CD8-positive, alpha-beta memory T cell (primary cell): ENCODE measurements around the gene TMEM106B. TPM values are rescaled to one million over a fixed set of nuclear protein-coding genes. Genes with fewer than 3 reads are reported as not detected.

ENCODE experiments used
- CTCF ChIA-PET: fragments of 350-600 bp; sonication (Branson Sonifier 250); formaldehyde crosslinking; loops from one replicate; lab custom pipeline; 2021; ENCODE audit warnings: antibody characterized with exemption; lab: Charles Lee
- POLR2A ChIA-PET: fragments of 350-600 bp; sonication (Branson Sonifier 250); formaldehyde crosslinking; loops from one replicate; lab custom pipeline; 2021; ENCODE audit warnings: antibody characterized with exemption; lab: Charles Lee
- DNase-seq, 5 donors: peaks; one replicate each; pipeline versions ENCODE4 v3.0.0 to v3.0.0-alpha.2; 2020 to 2022; ENCODE audit warnings: mixed read lengths in 1 of 5
- H3K27ac ChIP-seq: one replicate; pipeline ENCODE4 v1.7.0; 2013; ENCODE audit warnings: low read depth, mild to moderate bottlenecking, low read length, moderate library complexity
- H3K27me3 ChIP-seq: 2 replicates; pipeline ENCODE4 v1.7.0; 2013; ENCODE audit warnings: low read length, mild to moderate bottlenecking; ENCODE audit not compliant: insufficient read depth, poor library complexity, severe bottlenecking
- H3K36me3 ChIP-seq: 2 replicates; pipeline ENCODE4 v1.7.0; 2013; ENCODE audit warnings: mild to moderate bottlenecking, low read length, moderate library complexity; ENCODE audit not compliant: insufficient read depth
- H3K4me1 ChIP-seq: 2 replicates; pipeline ENCODE4 v1.7.0; 2013; ENCODE audit warnings: mild to moderate bottlenecking, low read length, moderate library complexity; ENCODE audit not compliant: insufficient read depth
- H3K4me3 ChIP-seq: 2 replicates; pipeline ENCODE4 v1.7.0; 2013; ENCODE audit warnings: mild to moderate bottlenecking, low read length
- H3K9me3 ChIP-seq: 2 replicates; pipeline ENCODE4 v1.7.0; 2013; ENCODE audit warnings: mild to moderate bottlenecking, low read length
- H3K27ac Mint-ChIP-seq, 8 donors: one replicate each; pipeline ENCODE4 v1.8.0; 2020 to 2021; ENCODE audit warnings: mixed read lengths in 8 of 8, mild to moderate bottlenecking in 6 of 8, inconsistent platforms in 3 of 8, moderate library complexity in 3 of 8
- H3K27me3 Mint-ChIP-seq, 2 donors: one replicate each; pipeline ENCODE4 v1.8.0; 2020 to 2021; ENCODE audit warnings: mixed read lengths in 2 of 2, mild to moderate bottlenecking in 1 of 2, moderate library complexity in 1 of 2
- H3K36me3 Mint-ChIP-seq, 3 donors: one replicate each; pipeline ENCODE4 v1.8.0; 2020 to 2021; ENCODE audit warnings: mixed read lengths in 3 of 3, inconsistent platforms in 1 of 3, mild to moderate bottlenecking in 1 of 3
- H3K4me1 Mint-ChIP-seq, 3 donors: one replicate each; pipeline ENCODE4 v1.8.0; 2020 to 2021; ENCODE audit warnings: mixed read lengths in 3 of 3, inconsistent platforms in 1 of 3, mild to moderate bottlenecking in 1 of 3
- H3K4me3 Mint-ChIP-seq, 7 donors: one replicate each; pipeline ENCODE4 v1.8.0; 2020 to 2021; ENCODE audit warnings: mixed read lengths in 7 of 7, mild to moderate bottlenecking in 6 of 7, moderate library complexity in 4 of 7, inconsistent platforms in 2 of 7
- H3K9me3 Mint-ChIP-seq, 5 donors: one replicate each; pipeline ENCODE4 v1.8.0; 2020 to 2022; ENCODE audit warnings: mixed read lengths in 5 of 5, mild to moderate bottlenecking in 3 of 5, moderate library complexity in 2 of 5, inconsistent platforms in 1 of 5
- polyA plus RNA-seq: library from polyadenylated mRNA; unstranded; fragments of 300-500 nt; fragmentation: Illumina TruSeq; gene quantifications from one replicate; pipeline ENCODE4 v1.2.3, GENCODE V29; 2021
- total RNA-seq, 2 experiments: library from RNA; stranded (reverse); gene quantifications; one replicate each; pipeline ENCODE4 v1.2.3, GENCODE V29; 2021

TMEM106B gene
- total and polyA plus RNA-seq, 3 experiments from 2014 or later = 26.8 to 32.7 (median 27.3) TPM

DNA sequence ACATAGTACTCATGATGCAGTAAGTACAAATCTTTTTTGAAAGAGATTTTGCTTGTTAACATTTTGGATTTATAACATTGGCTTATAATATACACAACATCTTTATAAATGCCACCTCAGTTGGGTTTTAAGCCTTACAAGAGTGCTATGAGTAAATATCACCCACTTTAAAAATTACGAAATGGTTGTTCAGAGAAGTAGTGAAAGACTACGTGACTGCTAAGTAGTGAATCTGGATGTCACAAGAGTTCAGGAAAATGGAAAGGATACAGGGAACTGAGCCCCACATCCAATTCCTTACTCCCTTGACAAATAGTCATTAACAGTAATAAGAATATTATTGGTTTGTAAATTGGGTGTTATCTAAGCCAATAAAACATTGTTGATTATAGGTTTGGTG lies 20.0 kb downstream of the TMEM106B start:
- peaks cover 3% of the 10 kb centered on the region for H3K4me1 ChIP-seq
- no peaks in the 10 kb centered on the region for H3K9me3 Mint-ChIP-seq
- ChIA-PET CTCF (interaction anchor here (1.4 kb wide), 1 partner anchor 19 kb away, joined by 3 read pairs; no protein-coding TSS in a partner anchor), POLR2A (no interaction called here)
- no peaks in the 10 kb centered on the region for H3K27me3 ChIP-seq
- H3K9me3 ChIP-seq = no peaks in the 10 kb centered on the region
- peaks cover 5 to 14% (median 6%) of the 10 kb centered on the region in 3 donors for H3K4me1 Mint-ChIP-seq
- H3K36me3 ChIP-seq = peaks cover 4% of the 10 kb centered on the region
- no peak overlapping the region for H3K4me3 Mint-ChIP-seq
- no peak overlapping the region for H3K27ac ChIP-seq
- DNase-seq = no peak
- H3K4me3 ChIP-seq = no peak overlapping the region
- H3K36me3 Mint-ChIP-seq = peaks cover 10 to 57% (median 24%) of the 10 kb centered on the region in 3 donors
- H3K27ac Mint-ChIP-seq = no peak overlapping the region
- H3K27me3 Mint-ChIP-seq = no peaks in the 10 kb centered on the region

- no peaks in the 10 kb centered on the region for H3K9me3 Mint-ChIP-seq
- CTCF ChIA-PET = no interaction called here
Observed at GRCh38 chr7:12233175-12233574, 22.1 kb downstream of the TMEM106B start.

DNA sequence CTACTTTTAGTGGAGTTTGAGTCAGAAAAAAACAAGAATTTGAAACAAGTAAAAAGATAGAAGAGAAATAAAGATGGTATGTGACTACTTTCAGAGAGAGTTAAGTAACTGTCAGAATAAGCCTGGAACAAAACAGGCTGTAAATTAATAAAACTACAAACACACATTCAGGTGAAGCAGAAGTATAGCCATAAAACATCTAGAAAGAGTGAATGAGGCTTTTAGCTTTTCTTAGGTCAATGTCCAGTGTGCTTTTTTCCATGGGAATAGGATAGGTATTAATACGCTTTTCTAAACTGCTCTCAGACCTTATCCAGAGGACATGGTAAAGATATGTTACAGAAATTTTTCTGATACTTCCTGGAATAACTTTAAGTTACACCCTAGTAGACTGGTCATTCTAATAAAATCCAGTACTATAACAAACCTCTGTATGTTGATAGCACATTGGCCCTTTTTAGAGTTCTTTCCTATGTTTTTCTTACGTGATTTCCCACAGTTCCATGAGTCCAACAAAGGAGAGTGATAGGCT lies 23.3 kb downstream of the TMEM106B start:
- Mint-ChIP-seq H3K27me3 (no peaks in the 10 kb centered on the region), H3K36me3 (peaks cover 23 to 65% (median 37%) of the 10 kb centered on the region in 3 donors), H3K9me3 (no peaks in the 10 kb centered on the region), H3K27ac (peak overlapping the region in 3 of 8 donors; percentile 19 to 35 (median 24)), H3K4me1 (peaks cover 2 to 8% (median 4%) of the 10 kb centered on the region in 3 donors), H3K4me3 (no peak overlapping the region)
- no peaks in the 10 kb centered on the region for H3K9me3 ChIP-seq
- peaks cover 4% of the 10 kb centered on the region for H3K36me3 ChIP-seq
- DNase-seq = no peak
- H3K27me3 ChIP-seq = no peaks in the 10 kb centered on the region
- H3K4me3 ChIP-seq = no peak overlapping the region
- CTCF ChIA-PET = no interaction called here
- peaks cover 1% of the 10 kb centered on the region for H3K4me1 ChIP-seq
- H3K27ac ChIP-seq = no peak overlapping the region
- POLR2A ChIA-PET = no interaction called here

More at GRCh38 chr7:12233175-12233574, 22.1 kb downstream of the TMEM106B start:
- Histone ChIP-seq H3K4me3 (no peak overlapping the region), H3K4me1 (no peaks in the 10 kb centered on the region), H3K27me3 (no peaks in the 10 kb centered on the region), H3K27ac (no peak overlapping the region), H3K9me3 (no peaks in the 10 kb centered on the region), H3K36me3 (peaks cover 4% of the 10 kb centered on the region)
- H3K27ac Mint-ChIP-seq = peak overlapping the region in 2 of 8 donors; percentile 13 to 19
- DNase-seq = no peak
- H3K27me3 Mint-ChIP-seq = no peaks in the 10 kb centered on the region
- H3K4me3 Mint-ChIP-seq = no peak overlapping the region
- POLR2A ChIA-PET = no interaction called here
- peaks cover 18 to 59% (median 30%) of the 10 kb centered on the region in 3 donors for H3K36me3 Mint-ChIP-seq
- peaks cover 0 to 6% (median 0%) of the 10 kb centered on the region in 3 donors for H3K4me1 Mint-ChIP-seq

DNA sequence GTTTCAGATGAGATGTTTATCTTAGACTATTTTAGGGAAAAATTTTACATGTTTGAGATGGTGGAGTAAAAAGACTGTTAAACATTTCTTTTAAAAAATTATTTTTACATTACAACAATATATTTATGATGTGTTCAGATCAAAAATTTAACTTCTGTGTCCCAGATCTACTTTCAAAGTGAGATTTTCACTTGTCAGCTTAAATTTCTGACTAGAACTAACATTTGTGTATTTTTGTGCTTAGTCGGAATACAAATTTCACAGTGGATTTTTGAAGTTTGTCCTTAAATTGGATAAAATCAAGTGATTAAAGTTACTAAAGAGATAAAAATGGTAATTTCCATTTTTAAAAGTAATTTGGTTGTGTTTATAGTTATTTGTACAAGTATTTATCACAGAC lies 24.9 kb downstream of the TMEM106B start:
- peaks cover 18 to 55% (median 37%) of the 10 kb centered on the region in 3 donors for H3K36me3 Mint-ChIP-seq
- CTCF ChIA-PET = no interaction called here

DNA sequence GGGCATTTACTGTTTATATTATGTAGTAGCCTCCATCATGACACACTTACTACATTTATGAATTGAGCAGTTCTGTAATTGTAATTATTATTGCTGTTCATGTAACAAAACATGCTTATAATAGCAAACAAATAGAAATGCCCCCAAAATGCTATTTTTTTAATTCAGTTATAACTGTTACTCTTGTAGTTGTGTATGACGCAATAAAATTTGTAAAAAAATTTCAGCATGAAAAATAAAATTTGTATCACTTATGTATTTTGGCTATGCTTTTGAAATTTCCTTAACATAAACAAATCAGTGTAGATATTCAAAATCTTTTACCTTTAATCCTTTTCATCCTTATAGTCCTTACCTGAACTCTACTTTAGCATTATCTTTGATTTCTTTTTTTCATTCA lies 25.9 kb downstream of the TMEM106B start:
- Mint-ChIP-seq H3K9me3 (no peaks in the 10 kb centered on the region), H3K36me3 (peaks cover 25 to 53% (median 37%) of the 10 kb centered on the region in 3 donors), H3K27ac (no peak overlapping the region), H3K27me3 (no peaks in the 10 kb centered on the region), H3K4me3 (no peak overlapping the region), H3K4me1 (peaks cover 12 to 22% (median 19%) of the 10 kb centered on the region in 3 donors)
- H3K36me3 ChIP-seq = peaks cover 4% of the 10 kb centered on the region
- no peaks in the 10 kb centered on the region for H3K27me3 ChIP-seq
- H3K4me1 ChIP-seq = peaks cover 8% of the 10 kb centered on the region
- ChIA-PET POLR2A (no interaction called here), CTCF (no interaction called here)
- H3K9me3 ChIP-seq = no peaks in the 10 kb centered on the region
- no peak overlapping the region for H3K4me3 ChIP-seq
- no peak overlapping the region for H3K27ac ChIP-seq
- DNase-seq = no peak

More for the DNA sequence above, 24.9 kb downstream of the TMEM106B start:
- Histone ChIP-seq H3K9me3 (no peaks in the 10 kb centered on the region), H3K4me3 (no peak overlapping the region), H3K27me3 (no peaks in the 10 kb centered on the region), H3K4me1 (peaks cover 8% of the 10 kb centered on the region), H3K27ac (no peak overlapping the region), H3K36me3 (peaks cover 4% of the 10 kb centered on the region)
- DNase-seq = no peak
- Mint-ChIP-seq H3K9me3 (no peaks in the 10 kb centered on the region), H3K4me3 (no peak overlapping the region), H3K4me1 (peaks cover 12 to 20% (median 16%) of the 10 kb centered on the region in 3 donors), H3K27me3 (no peaks in the 10 kb centered on the region), H3K27ac (no peak overlapping the region)
- POLR2A ChIA-PET = no interaction called here

- Histone ChIP-seq H3K27ac (no peak overlapping the region), H3K4me1 (peaks cover 8% of the 10 kb centered on the region), H3K9me3 (no peaks in the 10 kb centered on the region), H3K36me3 (no peaks in the 10 kb centered on the region), H3K27me3 (no peaks in the 10 kb centered on the region), H3K4me3 (no peak overlapping the region)
- Mint-ChIP-seq H3K4me1 (peaks cover 12 to 22% (median 19%) of the 10 kb centered on the region in 3 donors), H3K9me3 (no peaks in the 10 kb centered on the region), H3K27ac (peak overlapping the region in 4 of 8 donors; percentile 3 to 64 (median 42)), H3K36me3 (peaks cover 23 to 31% (median 25%) of the 10 kb centered on the region in 3 donors), H3K27me3 (no peaks in the 10 kb centered on the region), H3K4me3 (peak overlapping the region in 1 of 7 donors; percentile 2)
- ChIA-PET CTCF (no interaction called here), POLR2A (interaction anchor here (1.4 kb wide), 1 partner anchor 28 kb away, joined by 3 read pairs; the partner anchor contains the start of gene TMEM106B)
- no peak for DNase-seq
Observed at GRCh38 chr7:12239806-12240205, 28.7 kb downstream of the TMEM106B start.

GRCh38 chr7:12244129-12244528 lies 33.0 kb downstream of the TMEM106B start:
- Mint-ChIP-seq H3K9me3 (no peaks in the 10 kb centered on the region), H3K27ac (no peak overlapping the region), H3K4me1 (peaks cover 12 to 18% (median 17%) of the 10 kb centered on the region in 3 donors), H3K4me3 (no peak overlapping the region), H3K27me3 (no peaks in the 10 kb centered on the region), H3K36me3 (peaks cover 6 to 10% (median 6%) of the 10 kb centered on the region in 3 donors)
- CTCF ChIA-PET = no interaction called here
- Histone ChIP-seq H3K36me3 (no peaks in the 10 kb centered on the region), H3K27me3 (no peaks in the 10 kb centered on the region), H3K9me3 (no peaks in the 10 kb centered on the region), H3K4me3 (no peak overlapping the region), H3K27ac (no peak overlapping the region), H3K4me1 (peaks cover 8% of the 10 kb centered on the region)
- POLR2A ChIA-PET = no interaction called here
- no peak for DNase-seq

GRCh38 chr7:12244694-12245093 lies 33.6 kb downstream of the TMEM106B start:
- Mint-ChIP-seq H3K9me3 (no peaks in the 10 kb centered on the region), H3K4me1 (peaks cover 8 to 13% (median 12%) of the 10 kb centered on the region in 3 donors), H3K36me3 (peaks cover 5 to 16% (median 6%) of the 10 kb centered on the region in 3 donors), H3K4me3 (no peak overlapping the region), H3K27me3 (peaks cover 1 to 2% of the 10 kb centered on the region in 2 donors), H3K27ac (no peak overlapping the region)
- H3K4me1 ChIP-seq = peaks cover 4% of the 10 kb centered on the region
- ChIA-PET CTCF (no interaction called here), POLR2A (no interaction called here)
- no peak for DNase-seq
- no peak overlapping the region for H3K4me3 ChIP-seq
- no peaks in the 10 kb centered on the region for H3K27me3 ChIP-seq
- no peaks in the 10 kb centered on the region for H3K9me3 ChIP-seq
- no peak overlapping the region for H3K27ac ChIP-seq
- no peaks in the 10 kb centered on the region for H3K36me3 ChIP-seq
